HG02610 (cell line): ENCODE measurements around the gene GSK3B.

Experiments used
- ATAC-seq: cut with Tn5 transposase; IDR thresholded peaks from one replicate; pipeline ENCODE4 v1.9.1; 2021; ENCODE audit warnings: mild to moderate bottlenecking, moderate library complexity; ENCODE audit not compliant: unreplicated experiment

The GSK3B gene

GRCh38 chr3:119831022-119831421 is 263.2 kb downstream of the GSK3B start:
- ATAC-seq: no peak

- no peak for ATAC-seq
These were observed 264.8 kb downstream of the GSK3B start for GRCh38 chr3:119829420-119829819.

DNA sequence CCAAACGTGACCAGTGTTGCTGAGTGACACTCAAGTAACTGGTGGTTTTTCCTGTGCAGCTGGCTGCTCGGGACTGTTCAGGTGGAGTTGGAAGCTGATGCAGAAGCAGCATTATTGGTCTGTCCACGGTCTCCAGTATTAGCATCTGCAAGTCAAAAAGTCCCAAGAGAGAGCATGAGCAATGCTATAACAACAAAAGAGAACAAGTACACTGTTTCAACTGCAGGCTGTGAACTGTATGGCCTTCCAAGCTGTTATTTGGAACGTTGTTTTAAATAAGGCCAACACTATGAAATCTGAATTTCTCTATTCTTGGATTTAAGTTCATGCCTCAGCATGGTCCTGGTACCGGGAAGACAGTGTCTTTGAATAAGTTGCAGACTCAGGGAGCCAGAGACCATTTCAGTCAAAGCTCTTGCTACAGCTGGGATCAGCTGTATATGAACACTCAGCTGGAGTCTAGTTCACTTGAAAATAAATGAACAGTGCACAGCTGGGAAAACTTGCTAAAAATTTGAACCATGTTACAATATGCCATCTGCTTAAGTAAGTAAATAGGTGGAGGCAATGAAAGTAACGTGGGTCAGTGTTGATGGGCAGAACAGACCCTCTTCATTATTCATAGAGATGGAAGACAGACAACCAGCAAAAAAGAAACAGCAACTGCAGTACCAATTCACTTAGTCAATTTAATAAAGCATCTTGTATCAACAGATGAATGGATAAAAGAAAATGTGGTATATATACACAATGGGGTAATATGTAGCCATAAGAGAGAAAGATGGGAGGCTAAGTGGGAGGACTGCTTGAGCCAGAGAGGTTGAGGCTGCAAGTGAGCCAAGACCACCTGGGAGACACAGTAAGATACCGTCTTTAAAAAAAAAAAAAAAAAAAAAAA is 267.3 kb downstream of the GSK3B start:
- no peak for ATAC-seq

DNA sequence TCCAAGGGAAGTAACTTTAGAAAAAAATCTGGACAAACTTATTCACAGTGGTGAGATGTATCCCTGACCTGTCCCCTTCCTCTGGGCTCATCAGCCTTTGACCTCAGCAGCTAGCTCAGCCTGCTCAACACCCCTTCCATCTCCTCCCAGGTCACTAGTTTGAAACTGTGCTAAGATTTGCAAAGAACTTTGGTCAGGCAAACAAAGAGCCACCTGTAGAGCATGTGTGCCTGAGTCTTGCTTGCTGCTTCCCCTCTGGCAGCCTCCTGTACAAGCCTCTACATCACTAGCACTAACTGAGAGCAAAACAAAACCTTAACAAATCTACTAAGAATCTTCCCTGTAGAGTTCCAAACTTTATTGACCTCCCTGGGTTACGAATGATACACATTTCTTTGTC is 268.4 kb downstream of the GSK3B start:
- ATAC-seq: no peak

DNA sequence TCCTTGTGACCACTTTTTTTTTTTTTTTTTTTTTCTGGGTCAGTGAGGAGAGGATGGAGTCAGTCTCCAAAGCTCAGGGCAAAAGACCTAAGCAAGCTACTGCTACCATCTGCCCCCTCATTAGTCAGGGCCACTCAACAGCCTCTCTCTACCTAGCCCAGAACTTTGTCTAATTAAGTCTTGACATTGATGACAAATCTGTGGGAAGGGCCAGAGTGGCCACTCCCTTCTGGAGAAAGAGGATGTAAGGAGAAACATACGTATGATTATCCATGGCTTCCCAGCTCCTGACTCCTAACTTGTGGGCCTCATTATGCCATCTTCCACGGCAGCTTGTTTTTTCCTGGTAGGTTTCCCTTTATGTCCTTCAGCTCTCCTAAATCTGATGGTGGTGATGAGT is 274.4 kb downstream of the GSK3B start:
- no peak for ATAC-seq

DNA sequence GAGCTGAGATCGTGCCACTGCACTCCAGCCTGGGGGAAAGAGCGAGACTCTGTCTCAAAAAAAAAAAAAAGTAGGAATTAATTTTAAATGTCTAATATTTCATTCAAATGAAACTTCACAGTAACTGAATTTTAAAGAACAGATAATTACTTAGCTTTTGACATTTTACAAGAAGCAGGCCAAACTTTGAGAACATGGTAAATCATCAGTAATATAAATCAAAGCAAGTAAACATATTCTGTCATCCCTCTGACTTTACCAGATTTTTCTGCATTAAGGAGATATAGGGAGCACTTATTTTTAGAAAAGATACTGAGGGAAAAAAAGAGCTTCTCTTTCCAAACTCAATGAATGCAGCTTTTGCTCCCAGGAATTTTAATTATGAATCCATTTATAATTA is 275.3 kb downstream of the GSK3B start:
- ATAC-seq: no peak

GRCh38 chr3:119817583-119818363 is 276.5 kb downstream of the GSK3B start:
- ATAC-seq: no peak

DNA sequence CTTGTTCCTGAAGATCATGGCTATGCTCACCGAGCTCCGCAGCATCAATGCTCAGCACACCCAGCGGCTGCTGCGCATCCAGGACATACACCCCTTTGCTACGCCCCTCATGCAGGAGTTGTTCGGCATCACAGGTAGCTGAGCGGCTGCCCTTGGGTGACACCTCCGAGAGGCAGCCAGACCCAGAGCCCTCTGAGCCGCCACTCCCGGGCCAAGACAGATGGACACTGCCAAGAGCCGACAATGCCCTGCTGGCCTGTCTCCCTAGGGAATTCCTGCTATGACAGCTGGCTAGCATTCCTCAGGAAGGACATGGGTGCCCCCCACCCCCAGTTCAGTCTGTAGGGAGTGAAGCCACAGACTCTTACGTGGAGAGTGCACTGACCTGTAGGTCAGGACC is 277.2 kb downstream of the GSK3B start:
- ATAC-seq: no peak

- ATAC-seq: no peak
These were observed 278.5 kb downstream of the GSK3B start for GRCh38 chr3:119815716-119816115.

DNA sequence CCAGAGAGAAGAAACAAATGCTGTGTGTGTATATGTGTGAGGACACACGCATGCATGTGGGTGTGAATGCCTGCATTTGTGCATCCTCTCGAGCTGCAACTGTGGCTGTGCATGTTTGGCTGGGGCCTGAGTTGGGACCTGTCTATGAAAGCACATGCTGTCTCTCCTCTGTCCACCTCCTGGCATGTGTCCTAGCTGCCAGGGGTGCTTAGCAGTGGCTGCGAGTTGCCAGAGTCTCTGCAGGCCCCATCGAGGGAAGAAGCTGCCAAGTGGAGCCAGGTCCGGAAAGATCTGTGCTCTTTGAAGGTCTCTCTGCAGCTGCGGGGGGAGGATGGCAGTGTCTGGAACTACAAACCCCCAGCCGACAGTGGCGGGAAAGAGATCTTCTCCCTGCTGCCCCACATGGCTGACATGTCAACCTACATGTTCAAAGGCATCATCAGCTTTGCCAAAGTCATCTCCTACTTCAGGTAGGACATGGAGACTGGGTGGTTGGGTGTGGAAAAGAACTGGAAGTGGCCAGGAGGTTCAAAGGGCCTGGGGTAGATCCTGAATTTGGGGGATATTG is 281.7 kb downstream of the GSK3B start:
- ATAC-seq: no peak

DNA sequence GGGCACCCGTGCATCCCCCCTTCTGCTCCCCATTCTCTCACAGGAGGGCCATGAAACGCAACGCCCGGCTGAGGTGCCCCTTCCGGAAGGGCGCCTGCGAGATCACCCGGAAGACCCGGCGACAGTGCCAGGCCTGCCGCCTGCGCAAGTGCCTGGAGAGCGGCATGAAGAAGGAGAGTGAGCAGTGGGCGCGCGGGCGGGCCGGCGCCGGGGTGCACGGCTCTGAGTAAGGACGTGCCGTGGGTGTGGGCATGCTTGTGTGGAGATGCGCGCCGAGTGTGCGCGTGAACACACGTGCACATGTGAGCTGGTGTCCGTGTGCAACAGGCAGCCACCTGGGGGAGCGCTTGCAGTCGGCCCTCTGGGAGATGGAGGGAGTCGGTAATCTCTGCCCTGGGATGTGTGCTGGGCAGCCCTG is 284.2 kb downstream of the GSK3B start:
- peak; percentile 85 for ATAC-seq

- ATAC-seq: peak; percentile 37
These were observed 284.8 kb downstream of the GSK3B start for GRCh38 chr3:119809249-119810017.

GRCh38 chr3:119808843-119809242 is 285.4 kb downstream of the GSK3B start:
- no peak for ATAC-seq

- ATAC-seq: no peak
These were observed 286.0 kb downstream of the GSK3B start for GRCh38 chr3:119808244-119808643.

- ATAC-seq: no peak
These were observed 293.4 kb downstream of the GSK3B start for GRCh38 chr3:119800844-119801243.

DNA sequence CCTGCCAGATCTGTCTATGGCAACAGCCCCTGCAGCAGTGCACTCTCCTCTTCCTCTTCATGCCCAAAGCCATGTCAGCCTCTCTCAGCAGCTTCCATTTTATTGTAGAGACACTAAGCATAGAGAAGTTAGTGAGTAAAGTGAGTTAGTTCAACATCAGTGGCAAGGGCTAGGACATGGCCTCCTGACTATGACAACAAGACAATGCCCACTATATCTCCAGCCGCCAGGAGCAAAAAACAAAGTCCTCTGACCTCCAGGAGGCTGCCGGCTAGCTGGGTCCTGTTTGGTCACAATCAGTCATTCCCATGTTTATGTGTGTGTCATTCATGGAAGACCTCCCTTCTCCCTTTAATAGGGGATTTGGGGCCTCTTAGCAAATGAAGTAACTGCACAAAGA is 297.5 kb downstream of the GSK3B start:
- ATAC-seq: no peak

DNA sequence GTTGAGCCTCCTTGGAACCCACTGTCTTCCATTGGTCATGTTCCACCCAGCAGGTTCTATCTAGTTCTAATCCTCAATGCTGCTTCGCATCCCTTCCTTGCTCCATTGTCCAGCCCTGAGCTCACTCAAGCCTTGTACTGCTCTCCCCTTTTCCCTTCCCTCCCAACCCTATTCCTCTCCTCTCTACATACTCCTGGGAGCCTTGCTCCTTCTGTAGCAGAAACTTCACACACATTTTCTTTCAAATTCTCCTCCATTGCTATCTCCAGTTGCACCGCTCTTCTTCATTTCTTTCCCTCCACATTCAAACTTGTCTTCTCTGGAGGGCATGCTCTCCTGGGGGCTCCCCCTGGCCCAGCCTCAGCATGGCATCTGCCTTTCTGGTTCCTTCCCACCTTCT is 297.9 kb downstream of the GSK3B start:
- ATAC-seq: no peak

- ATAC-seq: no peak
These were observed 298.4 kb downstream of the GSK3B start for GRCh38 chr3:119795849-119796248.

DNA sequence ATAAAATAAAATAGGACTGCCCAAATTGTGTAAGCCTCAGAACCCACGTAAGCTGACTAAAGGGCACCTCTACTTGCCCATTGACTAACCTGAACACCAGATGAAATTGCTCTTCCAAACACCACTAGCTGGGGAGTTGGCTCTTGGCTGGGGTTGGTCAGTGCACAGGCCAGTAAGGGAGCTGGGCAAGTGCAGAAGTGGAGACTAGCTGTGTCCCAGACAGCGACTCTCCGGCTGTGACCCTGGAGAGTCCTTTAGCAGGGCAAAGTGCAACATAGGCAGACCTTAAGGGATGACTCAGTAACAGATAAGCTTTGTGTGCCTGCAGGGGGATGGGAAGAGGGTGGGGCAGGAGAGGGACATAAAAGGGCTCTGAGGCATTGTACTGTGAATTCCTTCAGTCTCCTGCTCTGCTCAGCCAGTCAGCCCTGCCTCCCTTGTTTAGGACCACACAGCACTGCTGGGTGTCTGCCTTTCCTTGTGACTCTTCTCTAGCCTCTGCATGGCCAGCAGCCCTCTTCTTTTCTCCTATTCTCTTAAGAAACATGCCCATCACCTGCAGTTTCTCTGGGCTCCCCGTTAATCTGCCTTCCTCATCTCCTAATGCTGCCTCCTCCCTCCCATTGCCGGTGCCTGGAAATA is 299.2 kb downstream of the GSK3B start:
- ATAC-seq: no peak

DNA sequence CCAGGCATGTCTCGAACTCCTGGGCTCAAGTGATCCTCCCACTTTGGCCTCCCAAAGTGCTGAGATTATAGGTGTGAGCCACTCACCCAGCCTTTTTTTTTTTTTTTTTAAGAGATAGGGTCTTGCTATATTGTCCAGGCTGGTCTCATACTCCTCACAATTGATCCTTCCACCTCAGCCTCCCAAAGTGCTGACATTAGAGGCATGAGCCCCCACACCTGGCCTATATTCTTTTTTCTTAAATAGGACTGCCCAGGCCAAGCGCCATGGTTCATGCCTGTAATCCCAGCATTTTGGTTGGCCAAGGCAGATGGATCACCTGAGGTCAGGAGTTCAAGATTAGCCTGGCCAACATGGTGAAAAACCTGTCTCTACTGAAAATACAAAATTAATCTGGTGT is 299.8 kb downstream of the GSK3B start:
- no peak for ATAC-seq

DNA sequence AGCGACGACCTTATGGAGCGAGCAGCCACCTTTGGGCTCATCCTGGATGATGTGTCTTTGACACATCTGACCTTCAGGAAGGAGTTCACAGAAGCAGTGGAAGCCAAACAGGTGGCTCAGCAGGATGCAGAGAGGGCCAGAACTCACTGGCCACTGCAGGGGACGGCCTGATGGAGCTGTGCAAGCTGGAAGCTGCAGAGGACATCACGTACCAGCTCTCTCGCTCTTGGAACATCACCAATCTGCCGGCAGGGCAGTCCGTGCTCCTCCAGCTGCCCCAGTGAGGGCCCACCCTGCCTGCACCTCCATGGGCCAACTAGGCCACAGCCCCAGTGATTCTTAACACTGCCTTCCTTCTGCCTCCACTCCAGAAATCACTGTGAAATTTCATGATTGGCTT is 302.0 kb downstream of the GSK3B start:
- no peak for ATAC-seq
